Epithelial cell of proximal tubule (primary cell): ENCODE data around the gene ENKD1. TPM values are rescaled to one million over a fixed set of nuclear protein-coding genes. Genes with fewer than 3 reads are reported as not detected.

Source experiments
- DNase-seq: peaks from one replicate; pipeline ENCODE4 v3.0.0-alpha.2; 2011; ENCODE audit warnings: low read depth
- H3K4me3 ChIP-seq: 2 replicates; pipeline ENCODE4 v1.5.1; 2011; ENCODE audit warnings: low read depth, mild to moderate bottlenecking, low read length
- total RNA-seq: library from RNA; depleted of rRNA; stranded (reverse); fragments of >200 nt; gene quantifications from 2 replicates; pipeline ENCODE4 v1.2.3, GENCODE V29; 2015
- TF ChIP-seq, protein P1 (sequence below): conservative IDR thresholded peaks from 2 replicates; pipeline ENCODE4 v1.5.1; 2012; ENCODE audit warnings: low read depth, mild to moderate bottlenecking, low read length

ENKD1 gene
- total RNA-seq, 1 donor from 2014 or later = 12.2 TPM

DNA sequence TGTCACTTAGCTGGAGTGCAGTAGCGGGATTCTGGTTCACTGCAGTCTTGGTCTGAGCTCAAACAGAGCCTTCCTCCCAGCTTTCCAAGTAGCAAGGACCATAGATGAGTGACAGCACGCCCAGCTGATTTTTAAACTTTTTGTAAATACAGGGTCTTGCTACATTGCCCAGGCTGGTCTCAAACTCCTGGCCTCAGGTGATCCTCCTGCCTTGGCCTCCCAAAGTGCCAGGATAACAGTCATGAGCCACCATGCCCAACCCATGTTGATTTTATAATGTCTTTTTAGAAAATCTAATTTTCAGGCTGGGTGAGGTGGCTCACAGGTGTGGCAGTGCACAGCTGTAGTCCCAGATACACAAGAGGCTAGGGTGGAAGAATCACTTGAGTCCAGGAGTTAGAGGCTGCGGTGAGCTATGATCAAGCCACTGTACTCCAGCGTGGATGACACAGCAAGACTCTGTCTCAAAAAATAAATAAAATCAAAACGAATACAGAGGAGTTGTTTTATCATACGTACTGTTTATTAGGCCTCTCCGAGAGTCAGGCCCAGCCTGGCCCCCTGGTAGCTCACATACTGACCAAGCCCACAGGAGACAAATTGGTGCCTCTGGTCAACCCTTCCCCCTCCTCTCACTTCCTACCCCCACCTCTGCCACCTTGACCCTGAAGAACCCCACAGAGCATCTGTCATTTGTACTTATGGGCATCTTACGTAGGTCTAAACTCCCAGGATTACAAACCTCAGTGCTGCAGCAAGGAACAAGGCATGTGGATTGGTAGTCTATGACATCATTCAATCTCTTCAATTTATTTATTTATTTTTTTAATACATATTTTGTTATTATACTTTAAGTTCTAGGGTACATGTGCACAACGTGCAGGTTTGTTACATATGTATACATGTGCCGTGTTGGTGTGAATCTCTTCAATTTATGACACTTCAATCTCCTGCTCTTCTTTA lies 13.7 kb upstream of the ENKD1 start:
- TF ChIP-seq, protein P1, sequence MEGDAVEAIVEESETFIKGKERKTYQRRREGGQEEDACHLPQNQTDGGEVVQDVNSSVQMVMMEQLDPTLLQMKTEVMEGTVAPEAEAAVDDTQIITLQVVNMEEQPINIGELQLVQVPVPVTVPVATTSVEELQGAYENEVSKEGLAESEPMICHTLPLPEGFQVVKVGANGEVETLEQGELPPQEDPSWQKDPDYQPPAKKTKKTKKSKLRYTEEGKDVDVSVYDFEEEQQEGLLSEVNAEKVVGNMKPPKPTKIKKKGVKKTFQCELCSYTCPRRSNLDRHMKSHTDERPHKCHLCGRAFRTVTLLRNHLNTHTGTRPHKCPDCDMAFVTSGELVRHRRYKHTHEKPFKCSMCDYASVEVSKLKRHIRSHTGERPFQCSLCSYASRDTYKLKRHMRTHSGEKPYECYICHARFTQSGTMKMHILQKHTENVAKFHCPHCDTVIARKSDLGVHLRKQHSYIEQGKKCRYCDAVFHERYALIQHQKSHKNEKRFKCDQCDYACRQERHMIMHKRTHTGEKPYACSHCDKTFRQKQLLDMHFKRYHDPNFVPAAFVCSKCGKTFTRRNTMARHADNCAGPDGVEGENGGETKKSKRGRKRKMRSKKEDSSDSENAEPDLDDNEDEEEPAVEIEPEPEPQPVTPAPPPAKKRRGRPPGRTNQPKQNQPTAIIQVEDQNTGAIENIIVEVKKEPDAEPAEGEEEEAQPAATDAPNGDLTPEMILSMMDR = no peak
- no peak for DNase-seq
- no peak overlapping the region for H3K4me3 ChIP-seq

DNA sequence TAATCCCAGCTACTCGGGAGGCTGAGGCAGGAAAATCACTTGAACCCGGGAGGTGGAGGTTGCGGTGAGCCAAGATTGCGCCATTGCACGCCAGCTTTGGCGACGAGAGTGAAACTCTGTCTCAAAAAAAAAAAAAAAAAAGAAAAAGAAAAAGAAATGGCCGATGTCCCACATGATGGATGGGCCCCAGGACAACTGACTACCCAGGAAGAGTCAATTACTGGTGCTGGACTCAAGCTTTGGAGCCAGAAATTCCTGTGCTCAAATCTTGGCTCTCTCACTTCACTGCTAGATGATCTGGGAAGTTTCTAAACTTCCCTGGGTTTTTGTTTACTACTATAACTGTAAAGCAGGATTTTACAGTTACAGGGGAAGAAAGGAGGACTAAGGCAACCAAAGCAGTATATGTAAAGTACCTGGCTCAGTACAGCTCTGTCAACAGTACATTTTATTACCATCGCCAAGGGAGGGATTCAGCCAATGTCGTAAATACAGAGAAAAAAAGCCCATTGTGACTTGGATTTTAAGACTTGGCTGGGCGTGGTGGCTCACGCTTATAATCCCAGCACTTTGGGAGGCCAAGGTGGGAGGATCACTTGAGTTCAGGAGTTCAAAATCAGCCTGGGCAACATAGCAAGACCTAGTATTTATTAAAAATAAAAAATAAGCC lies 11.9 kb upstream of the ENKD1 start:
- no peak overlapping the region for H3K4me3 ChIP-seq
- TF ChIP-seq, protein P1 = no peak
- no peak for DNase-seq

DNA sequence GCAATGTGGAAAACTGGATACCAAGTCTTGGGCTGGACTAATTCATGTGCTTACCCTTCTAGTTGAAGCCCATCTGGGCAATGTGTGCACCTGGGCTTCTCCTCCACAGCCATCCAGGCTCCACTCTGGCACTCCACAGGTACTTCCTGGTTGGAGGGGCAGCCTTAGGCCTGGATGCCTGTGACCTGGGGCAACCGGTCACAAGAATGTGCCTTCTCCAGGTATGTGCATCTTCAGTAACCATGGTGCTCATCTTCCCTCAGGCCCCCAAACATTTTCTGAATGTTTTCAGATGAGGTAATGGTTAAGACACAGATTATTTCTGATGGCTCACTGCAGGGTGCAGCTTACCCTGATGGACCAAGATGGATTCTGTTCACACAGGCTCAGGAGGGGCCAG lies 11.2 kb upstream of the ENKD1 start:
- DNase-seq = no peak
- TF ChIP-seq, protein P1 = no peak
- H3K4me3 ChIP-seq = no peak overlapping the region

DNA sequence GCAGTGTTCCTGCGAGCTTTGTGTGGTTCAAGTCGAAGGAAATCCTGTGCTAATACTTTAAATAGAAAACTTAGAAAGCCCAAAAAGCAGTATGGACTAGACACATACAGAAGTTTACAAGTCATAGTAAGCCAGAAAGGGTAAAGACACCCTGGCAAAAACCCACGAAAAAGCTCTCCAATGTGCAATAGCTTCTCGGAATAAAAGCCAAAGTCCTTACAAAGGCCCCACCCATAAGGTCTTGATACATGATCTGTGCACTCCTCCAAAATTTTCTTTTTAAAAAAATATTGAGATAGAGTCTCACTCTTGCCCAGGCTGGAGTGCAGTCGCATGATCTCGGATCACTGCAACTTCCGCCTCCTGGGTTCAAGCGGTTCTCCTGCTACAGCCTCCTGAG lies 10.4 kb upstream of the ENKD1 start:
- DNase-seq = no peak
- TF ChIP-seq, protein P1 = no peak
- H3K4me3 ChIP-seq = no peak overlapping the region

DNA sequence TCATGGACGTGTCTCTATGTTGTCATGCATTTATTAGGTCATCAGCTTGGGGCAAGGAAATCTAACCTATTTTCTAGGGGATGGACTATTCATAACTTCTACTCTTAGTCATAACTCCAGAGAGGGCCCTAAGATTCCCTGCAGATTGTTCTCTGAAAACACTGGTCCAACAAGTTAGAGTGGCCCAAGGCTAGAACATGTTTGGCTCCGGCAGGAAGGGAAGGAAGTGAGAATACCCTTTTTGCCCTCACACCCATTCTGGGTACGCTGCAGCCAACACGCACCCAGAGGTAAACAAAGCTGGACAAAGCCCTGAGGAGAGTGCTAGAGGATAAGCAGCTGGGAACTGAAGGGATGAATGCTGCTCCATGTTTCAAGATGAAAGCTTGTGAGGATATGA lies 10.0 kb upstream of the ENKD1 start:
- DNase-seq = no peak
- no peak overlapping the region for H3K4me3 ChIP-seq
- TF ChIP-seq, protein P1 = no peak

DNA sequence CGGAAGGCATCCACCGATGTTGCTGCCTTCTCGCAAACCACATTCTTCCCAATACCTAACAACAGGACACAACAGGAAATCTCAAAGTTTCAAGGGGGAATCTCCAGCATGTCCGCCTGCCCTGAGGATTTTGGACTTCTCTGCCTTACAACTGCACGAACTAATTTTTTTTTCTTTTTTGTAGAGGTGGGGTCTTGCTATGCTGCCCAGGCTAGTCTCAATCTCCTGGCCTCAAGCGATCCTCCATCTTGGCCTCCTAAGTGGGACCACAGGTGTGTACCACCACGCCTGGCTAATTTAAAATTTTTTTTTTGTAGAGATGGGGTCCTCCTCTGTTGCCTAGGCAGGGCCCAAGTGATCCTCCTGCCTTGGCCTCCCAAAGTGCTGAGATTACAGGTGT lies 9.4 kb upstream of the ENKD1 start:
- H3K4me3 ChIP-seq = no peak overlapping the region
- no peak for DNase-seq
- TF ChIP-seq, protein P1 = no peak

DNA sequence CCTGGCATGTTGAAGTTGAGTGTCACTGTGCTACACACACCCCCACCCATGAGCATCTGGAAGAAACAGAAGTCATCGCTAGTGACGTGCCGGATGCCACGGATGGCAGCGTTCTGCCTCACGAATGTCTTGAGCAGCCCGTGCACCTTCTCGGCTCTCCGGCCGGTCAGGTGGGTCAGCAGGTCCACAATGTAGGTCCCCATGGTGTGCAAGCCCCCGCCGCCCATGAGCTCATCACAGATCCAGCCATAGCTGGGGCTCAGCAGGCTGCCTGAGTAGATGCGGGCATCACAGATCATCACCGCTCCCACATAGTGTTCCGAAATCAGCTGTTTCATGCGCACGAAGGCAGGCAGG lies 9.0 kb upstream of the ENKD1 start:
- H3K4me3 ChIP-seq = no peak overlapping the region
- TF ChIP-seq, protein P1 = no peak
- DNase-seq = no peak
